GM12873 (cell line): ENCODE measurements around the gene LRWD1.
A peak's percentile ranks its signal among the peaks of the same experiment; 100 is the strongest.
"Not testable (repeated sequence)": the region's sequence is repeated elsewhere in the genome, so short reads cannot be mapped to it uniquely, and the experiment has no call there.

Experiments
- CTCF ChIP-seq: IDR thresholded peaks from 2 replicates; pipeline ENCODE4 v1.5.1; 2012; ENCODE audit warnings: low read depth, mild to moderate bottlenecking, moderate library complexity, low read length, control low read depth; ENCODE audit not compliant: insufficient read depth; ENCODE audit errors: missing control alignments

LRWD1 gene

DNA sequence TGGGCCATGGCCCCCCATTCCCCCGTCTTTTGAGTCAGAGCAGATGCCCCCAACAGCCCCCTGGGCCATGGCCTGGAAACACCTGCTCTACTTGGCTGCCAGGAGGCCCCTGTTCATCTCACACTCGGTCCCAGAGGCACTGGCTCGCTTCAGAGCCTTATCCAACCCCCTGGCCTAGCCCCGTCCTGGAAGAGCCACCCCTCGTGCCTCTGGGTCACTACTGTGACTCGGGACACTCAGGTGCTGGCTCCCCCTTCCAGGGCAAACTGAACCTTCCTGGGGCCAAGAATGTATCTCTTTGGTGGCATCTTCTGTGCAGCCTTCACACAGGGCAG, 7.0 kb downstream of the LRWD1 start:
- TF ChIP-seq CTCF, result no peak

- no peak for TF ChIP-seq CTCF
These were observed 7.6 kb downstream of the LRWD1 start for GRCh38 chr7:102472126-102473041.

DNA sequence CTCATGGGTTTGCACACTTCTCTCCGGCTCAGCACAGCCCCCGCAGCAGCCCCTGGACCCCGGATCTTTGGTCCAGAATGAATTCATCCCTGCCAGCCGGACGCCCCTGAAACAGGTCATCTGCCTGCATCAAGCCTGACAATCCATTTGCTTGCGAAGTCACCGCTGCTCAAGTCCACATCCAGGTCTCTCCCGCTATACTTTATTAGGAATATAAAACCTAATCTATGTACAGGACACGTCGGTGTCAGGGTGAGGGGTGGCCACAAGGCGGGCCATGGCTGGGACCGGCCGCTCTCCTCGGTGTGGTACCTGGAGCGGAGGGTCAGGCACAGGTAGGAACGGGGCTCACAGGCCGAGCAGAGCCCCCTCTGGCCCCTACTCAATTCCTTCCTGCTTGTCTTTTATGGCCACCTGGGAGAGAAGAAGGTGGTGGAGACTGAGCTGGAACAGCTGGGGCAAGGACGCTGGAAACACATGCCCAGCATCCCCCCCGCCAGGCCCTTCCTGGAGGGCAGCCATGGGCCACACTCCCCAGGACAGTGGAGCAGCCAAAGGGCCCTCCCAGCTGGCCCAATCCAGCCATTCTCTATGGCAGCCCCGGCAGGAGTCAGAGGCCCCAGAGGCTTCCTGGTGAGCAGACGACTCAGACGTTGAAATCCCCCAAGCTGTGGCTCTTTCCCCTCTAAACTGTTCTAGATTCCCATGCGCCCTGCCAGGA, 8.6 kb downstream of the LRWD1 start:
- TF ChIP-seq CTCF, result no peak

DNA sequence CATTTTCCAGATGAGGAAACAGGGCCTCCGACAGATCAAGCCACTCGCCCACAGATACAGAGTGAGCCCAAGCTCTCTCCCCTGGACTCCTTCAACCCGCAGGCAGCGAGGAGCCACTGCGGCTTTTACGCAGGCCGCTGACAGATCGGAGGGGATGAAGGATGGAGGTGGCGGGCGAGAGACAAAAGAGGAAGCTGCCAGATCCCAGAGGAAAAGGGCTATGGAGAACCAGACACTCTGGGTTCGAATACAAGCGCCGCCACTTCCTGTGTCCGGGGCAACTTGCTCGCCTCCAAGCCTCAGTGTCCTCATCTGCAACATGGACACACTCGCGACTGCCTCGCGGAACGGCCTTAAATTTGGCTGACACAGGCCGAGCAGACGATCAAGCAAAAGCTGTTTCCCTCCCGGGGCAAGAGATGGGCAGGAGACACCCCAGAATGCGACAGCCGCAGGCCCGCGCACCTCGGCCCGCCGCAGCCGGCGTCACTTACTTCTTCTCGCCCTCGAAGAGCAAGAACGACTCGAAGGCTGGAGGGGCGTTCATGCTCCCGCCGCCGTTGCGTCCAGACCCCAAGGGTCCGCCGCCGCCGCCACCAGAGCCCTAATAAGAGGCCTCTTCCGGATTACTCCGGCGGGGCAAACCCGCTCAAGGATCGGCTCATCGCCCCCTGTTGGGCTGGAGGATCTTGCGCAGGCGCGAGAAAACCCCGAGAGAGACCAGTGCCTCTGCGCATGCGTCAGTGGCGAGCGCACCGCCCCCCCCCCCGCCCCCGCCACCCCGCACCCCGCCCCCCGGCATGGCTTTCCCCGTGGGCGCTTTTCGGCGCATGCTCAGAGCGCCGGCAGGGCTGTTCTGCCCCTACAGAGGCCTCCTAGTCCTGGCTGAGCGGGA, 13.8 kb downstream of the LRWD1 start, which contains the start of gene POLR2J:
Gene POLR2J (minus strand): TSS at position 609 of the 895 bp plus-strand sequence. CDS start 62 bp downstream, at position 547.
- peak; percentile 26 for TF ChIP-seq CTCF

- TF ChIP-seq CTCF, result peak; percentile 48
These were observed 15.3 kb downstream of the LRWD1 start for GRCh38 chr7:102479982-102480637.

DNA sequence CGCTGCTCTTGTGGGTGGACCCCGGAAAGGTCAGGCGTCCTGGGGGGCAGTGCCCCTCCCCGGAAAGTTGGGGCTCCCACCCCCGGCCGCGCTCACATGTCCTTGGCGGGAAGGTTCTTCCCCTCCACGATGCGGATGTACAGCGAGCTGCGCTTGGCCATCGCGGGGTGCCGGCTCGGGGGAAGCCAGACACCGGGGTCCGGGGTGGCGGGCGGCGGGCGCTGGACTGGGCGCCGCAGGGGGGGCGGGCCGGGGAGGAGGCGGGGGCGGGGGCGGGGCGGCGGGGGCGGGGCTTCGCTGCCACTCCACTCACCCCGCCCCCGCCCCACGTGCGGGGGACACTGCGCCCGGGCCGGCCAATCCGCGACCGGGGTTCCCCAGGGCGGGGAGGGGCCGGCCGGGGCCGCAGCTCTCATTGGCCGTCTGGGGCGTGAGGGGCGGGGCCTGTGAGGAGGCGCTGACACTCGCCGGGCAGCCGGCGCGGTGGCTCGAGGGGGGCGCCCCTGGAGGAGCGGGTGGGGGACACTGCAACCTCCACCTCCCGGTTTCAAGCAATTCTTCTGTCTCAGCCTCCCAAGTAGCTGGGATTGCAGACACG, 52.9 kb downstream of the LRWD1 start, which contains the start of gene RASA4B:
Gene RASA4B (minus strand): TSS at position 228 of the 598 bp plus-strand sequence. CDS start 67 bp downstream, at position 161.
- TF ChIP-seq CTCF, result not testable (repeated sequence)
